ENCODE results near the gene GATD1. TPM values are rescaled to one million over a fixed set of nuclear protein-coding genes. Genes with fewer than 3 reads are reported as not detected.

Gene GATD1
- total and polyA plus RNA-seq, 9 of the 15 experiments (the other 6 are each of a cell fraction or from before 2014, with no cell fraction given), result 2.8 to 144 (median 36.9) TPM

DNA sequence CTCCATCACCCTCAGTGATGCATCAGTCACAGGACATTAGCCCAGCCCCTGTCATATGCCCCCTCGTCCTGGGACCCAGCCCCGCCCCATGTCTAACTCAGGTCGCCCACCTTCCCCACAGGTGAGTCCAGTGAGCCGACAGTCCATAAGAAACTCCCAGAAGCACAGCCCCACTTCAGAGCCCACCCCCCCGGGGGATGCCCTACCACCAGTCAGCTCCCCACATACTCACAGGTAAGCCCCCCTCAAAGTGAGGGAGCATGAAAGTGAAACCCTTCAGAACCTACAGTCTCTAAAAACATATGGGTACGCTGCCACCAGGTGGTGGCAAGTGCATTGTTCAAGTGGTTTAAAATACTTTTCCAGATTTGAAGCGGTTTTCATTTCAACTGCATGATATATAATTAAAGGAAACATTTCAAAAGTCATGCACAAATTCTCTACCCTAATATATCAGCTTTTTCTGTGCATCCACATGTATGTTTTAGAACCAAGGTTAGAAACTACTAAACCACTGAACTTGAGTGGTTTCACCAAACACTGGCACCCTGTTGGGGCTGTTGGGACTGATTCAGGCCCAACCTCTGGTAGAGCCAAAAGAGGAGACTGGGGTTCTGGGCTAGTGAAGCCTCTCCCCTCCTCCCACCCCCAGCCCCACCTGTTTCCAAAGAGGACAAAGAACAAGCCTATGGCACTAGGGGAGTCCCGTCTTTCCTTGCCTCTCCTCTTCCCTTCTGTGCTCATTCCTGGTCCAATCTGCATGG, 54.0 kb downstream of the GATD1 start:
- H2AFZ ChIP-seq (ENCODE audit: low read depth, low read length), result no peak overlapping the region
- peaks cover 32 to 85% of the 10 kb centered on the region in 2 experiments for H3K4me1 ChIP-seq (replicated peaks in 1 of 2; ENCODE audit: control insufficient read depth in 2 of 2, insufficient read depth in 2 of 2, low read length in 2 of 2)
- no peak overlapping the region for H3K4me3 ChIP-seq
- H3K9me3 ChIP-seq (replicated peaks; ENCODE audit: control insufficient read depth, insufficient read depth, low read depth, low read length), result no peaks in the 10 kb centered on the region
- no peak overlapping the region for H3K4me2 ChIP-seq (ENCODE audit: insufficient read depth, low read length)
- no peaks in the 10 kb centered on the region; a peak in 1 of 5 replicates for H3K27me3 ChIP-seq (ENCODE audit: control insufficient read depth in 2 of 2, insufficient read depth in 2 of 2, low read length in 2 of 2)
- ATAC-seq (no peak), FAIRE-seq (peak; percentile 92), DNase-seq (ENCODE audit: extremely low read depth in 1 of 4, low spot score in 3 of 4) (peak in 2 of 4 experiments; percentile 41 to 71)
- H3K9me1 ChIP-seq (ENCODE audit: control insufficient read depth, insufficient read depth, low read length), result no peaks in the 10 kb centered on the region
- in situ Hi-C loops (cut with MboI), result no loop called here
- BruUV-seq (replicated peaks), result no TSS peak
- 33% methylated on average over 7 of the region's 8 CpGs for WGBS (ENCODE audit: insufficient coverage, low coverage, missing lambda C conversion rate)
- H3K79me2 ChIP-seq (ENCODE audit: control insufficient read depth, insufficient read depth, low read length), result no peaks in the 10 kb centered on the region; the same call in 1 of the 3 replicates
- CTCF ChIA-PET (ENCODE audit: low intra/inter-chr PET ratio), result interaction anchor here (0.7 to 2.9 kb wide), 3 partner anchors 25 to 60 kb away, joined by 4 to 16 read pairs (median 10); partner anchors contain the start of gene TMEM80
- H3K9ac ChIP-seq (ENCODE audit: insufficient read depth in 1 of 2, low read depth in 2 of 2, low read length in 2 of 2), result no peak overlapping the region
- H4K20me1 ChIP-seq (replicated peaks; ENCODE audit: control insufficient read depth, insufficient read depth, low read length), result no peaks in the 10 kb centered on the region; the same call in 1 of the 2 replicates
- POLR2A ChIA-PET, result interaction anchor here (0.5 to 1.5 kb wide), 2 partner anchors 24 to 743 kb away, joined by 3 to 5 read pairs; partner anchors contain the start of gene TALDO1
- no peak overlapping the region for H3K27ac ChIP-seq (ENCODE audit: extremely low read depth, low read depth, low read length)
- intact Hi-C loops (cut with micrococcal nuclease), result loop anchor here (2.0 kb wide), 2 partner anchors 27 to 61 kb away; no protein-coding TSS in a partner anchor
- H3K36me3 ChIP-seq (ENCODE audit: control insufficient read depth, insufficient read depth, low read length), result no peaks in the 10 kb centered on the region
- TF ChIP-seq CHD2 (IDR thresholded peaks at IDR 0.05; ENCODE audit: low read depth, low read length) (no peak), RAD21 (CRISPR knock-in tag; conservative IDR thresholded peaks at IDR 0.05 in 1 of 2, IDR thresholded peaks at IDR 0.05 in 1 of 2) (peak; percentile 58 to 73), SMC3 (conservative IDR thresholded peaks at IDR 0.05; ENCODE audit: insufficient read depth, low read depth, low read length) (peak; percentile 59; the same call in 1 of the 2 replicates)
- TF ChIP-seq, protein P1, sequence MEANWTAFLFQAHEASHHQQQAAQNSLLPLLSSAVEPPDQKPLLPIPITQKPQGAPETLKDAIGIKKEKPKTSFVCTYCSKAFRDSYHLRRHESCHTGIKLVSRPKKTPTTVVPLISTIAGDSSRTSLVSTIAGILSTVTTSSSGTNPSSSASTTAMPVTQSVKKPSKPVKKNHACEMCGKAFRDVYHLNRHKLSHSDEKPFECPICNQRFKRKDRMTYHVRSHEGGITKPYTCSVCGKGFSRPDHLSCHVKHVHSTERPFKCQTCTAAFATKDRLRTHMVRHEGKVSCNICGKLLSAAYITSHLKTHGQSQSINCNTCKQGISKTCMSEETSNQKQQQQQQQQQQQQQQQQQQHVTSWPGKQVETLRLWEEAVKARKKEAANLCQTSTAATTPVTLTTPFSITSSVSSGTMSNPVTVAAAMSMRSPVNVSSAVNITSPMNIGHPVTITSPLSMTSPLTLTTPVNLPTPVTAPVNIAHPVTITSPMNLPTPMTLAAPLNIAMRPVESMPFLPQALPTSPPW (CRISPR knock-in tag; IDR thresholded peaks at IDR 0.05), result peak; percentile 24; the same call in 1 of the 2 replicates
- TF ChIP-seq, protein P2, sequence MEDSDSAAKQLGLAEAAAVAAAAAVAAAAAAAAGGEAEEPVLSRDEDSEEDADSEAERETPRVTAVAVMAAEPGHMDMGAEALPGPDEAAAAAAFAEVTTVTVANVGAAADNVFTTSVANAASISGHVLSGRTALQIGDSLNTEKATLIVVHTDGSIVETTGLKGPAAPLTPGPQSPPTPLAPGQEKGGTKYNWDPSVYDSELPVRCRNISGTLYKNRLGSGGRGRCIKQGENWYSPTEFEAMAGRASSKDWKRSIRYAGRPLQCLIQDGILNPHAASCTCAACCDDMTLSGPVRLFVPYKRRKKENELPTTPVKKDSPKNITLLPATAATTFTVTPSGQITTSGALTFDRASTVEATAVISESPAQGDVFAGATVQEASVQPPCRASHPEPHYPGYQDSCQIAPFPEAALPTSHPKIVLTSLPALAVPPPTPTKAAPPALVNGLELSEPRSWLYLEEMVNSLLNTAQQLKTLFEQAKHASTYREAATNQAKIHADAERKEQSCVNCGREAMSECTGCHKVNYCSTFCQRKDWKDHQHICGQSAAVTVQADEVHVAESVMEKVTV (CRISPR knock-in tag; IDR thresholded peaks at IDR 0.05), result 0 out of 2 replicates have a peak, but pooled peaks have one; percentile 31
- TF ChIP-seq, protein P3, sequence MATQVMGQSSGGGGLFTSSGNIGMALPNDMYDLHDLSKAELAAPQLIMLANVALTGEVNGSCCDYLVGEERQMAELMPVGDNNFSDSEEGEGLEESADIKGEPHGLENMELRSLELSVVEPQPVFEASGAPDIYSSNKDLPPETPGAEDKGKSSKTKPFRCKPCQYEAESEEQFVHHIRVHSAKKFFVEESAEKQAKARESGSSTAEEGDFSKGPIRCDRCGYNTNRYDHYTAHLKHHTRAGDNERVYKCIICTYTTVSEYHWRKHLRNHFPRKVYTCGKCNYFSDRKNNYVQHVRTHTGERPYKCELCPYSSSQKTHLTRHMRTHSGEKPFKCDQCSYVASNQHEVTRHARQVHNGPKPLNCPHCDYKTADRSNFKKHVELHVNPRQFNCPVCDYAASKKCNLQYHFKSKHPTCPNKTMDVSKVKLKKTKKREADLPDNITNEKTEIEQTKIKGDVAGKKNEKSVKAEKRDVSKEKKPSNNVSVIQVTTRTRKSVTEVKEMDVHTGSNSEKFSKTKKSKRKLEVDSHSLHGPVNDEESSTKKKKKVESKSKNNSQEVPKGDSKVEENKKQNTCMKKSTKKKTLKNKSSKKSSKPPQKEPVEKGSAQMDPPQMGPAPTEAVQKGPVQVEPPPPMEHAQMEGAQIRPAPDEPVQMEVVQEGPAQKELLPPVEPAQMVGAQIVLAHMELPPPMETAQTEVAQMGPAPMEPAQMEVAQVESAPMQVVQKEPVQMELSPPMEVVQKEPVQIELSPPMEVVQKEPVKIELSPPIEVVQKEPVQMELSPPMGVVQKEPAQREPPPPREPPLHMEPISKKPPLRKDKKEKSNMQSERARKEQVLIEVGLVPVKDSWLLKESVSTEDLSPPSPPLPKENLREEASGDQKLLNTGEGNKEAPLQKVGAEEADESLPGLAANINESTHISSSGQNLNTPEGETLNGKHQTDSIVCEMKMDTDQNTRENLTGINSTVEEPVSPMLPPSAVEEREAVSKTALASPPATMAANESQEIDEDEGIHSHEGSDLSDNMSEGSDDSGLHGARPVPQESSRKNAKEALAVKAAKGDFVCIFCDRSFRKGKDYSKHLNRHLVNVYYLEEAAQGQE (IDR thresholded peaks at IDR 0.05; ENCODE audit: borderline replicate concordance), result peak; percentile 63
- TF ChIP-seq, protein P3 (CRISPR knock-in tag; IDR thresholded peaks at IDR 0.05; ENCODE audit: low read depth), result no peak

All from K562 (cell line).